ENCODE measurements around the gene CDK15.

DNA sequence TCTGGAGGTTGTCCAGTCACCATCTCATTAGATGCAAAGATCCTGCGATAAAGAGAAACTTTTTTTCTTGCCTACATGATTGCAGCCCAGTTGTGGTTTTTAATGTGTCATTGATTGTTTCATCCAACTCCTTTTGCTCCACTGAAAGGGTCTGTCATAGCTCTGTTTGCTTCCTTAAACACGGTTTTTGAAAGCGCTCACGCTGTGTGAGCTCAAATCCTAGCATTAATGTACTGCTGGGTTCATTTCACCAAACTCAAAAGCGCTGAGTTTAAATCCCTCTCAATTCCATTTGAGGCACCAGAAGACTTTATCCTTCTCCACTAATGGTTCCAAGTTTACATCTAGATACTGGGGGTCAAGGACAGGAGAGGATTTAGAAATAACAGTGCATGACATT lies 53.6 kb downstream of the CDK15 start:
- TF ChIP-seq YY1 (IDR thresholded peaks at IDR 0.05; ENCODE audit: low read depth) (no peak), NFIC (IDR thresholded peaks at IDR 0.05) (no peak), EGR1 (IDR thresholded peaks at IDR 0.05) (no peak), RAD21 (IDR thresholded peaks at IDR 0.05; ENCODE audit: low read depth) (no peak), FOXM1 (IDR thresholded peaks at IDR 0.05; ENCODE audit: borderline replicate concordance, low read depth) (no peak), ZBTB7A (IDR thresholded peaks at IDR 0.05; ENCODE audit: low read depth) (no peak)
- TF ChIP-seq, protein P1, sequence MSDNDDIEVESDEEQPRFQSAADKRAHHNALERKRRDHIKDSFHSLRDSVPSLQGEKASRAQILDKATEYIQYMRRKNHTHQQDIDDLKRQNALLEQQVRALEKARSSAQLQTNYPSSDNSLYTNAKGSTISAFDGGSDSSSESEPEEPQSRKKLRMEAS (IDR thresholded peaks at IDR 0.05): no peak
